MM.1S (cell line): ENCODE measurements around the gene PPM1G.

Source experiments
- CTCF ChIP-seq: fragments of 300-600 bp; sonication (generic); IDR thresholded peaks from 2 replicates; pipeline ENCODE4 v1.5.1; 2016; ENCODE audit warnings: antibody characterized with exemption, low read length, mixed read lengths
- EZH2 ChIP-seq: fragments of 300-600 bp; sonication (generic); optimal IDR thresholded peaks from 2 replicates; pipeline ENCODE3; 2017; ENCODE audit warnings: low read depth, mild to moderate bottlenecking, antibody characterized with exemption, low read length, mixed read lengths

DNA sequence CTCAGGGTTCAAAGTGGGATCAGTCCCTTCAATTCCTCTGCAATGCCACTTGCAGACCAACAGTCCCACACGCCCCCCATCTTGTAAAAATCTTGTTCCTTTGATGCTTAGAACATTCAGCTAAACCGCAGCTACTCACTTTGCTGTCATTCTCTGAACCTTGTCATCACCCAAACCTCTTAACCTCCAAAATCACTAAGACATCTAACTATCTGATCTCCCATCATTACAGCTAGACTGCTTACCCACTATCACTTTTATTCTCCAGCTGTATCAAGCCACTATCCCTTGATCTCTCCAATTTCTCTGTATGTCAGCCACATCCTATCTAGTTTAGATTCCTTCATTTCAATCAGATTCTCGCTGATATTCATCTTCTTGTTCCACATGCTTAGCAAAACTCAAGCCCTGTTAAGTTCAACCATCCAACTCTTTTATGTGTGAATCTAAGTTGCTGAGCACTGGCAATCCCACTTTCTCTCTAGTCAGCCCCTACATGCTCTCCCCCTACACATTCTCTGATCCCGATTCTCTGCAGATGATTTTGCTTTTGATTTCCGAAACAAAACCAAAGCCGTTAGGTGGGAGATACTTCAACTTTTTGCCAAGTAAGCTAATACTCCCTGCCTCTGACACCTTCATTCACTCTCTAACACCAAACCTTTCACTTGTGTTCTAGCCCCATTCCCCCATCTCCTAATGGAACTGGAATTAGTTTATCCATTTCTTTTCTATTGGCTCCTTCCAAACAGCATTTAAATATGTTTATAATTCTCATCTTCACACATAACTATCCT is 57.4 kb downstream of the PPM1G start:
- TF ChIP-seq CTCF (no peak), EZH2 (no peak)
